Tongue (tissue), 2 donors: ENCODE results near the gene EFR3B. TPM values are rescaled to one million over a fixed set of nuclear protein-coding genes. Genes with fewer than 3 reads are reported as not detected.
"Not testable (repeated sequence)": the region's sequence is repeated elsewhere in the genome, so short reads cannot be mapped to it uniquely, and the experiment has no call there.

Experiments
- DNase-seq: peaks from one replicate; pipeline ENCODE4 v3.0.0-alpha.2; 2015
- total RNA-seq: library from RNA; depleted of rRNA; stranded (reverse); fragments of >200 nt; gene quantifications from one replicate; pipeline ENCODE4 v1.2.3, GENCODE V29; 2014

The EFR3B gene
- total RNA-seq, 1 donor from 2014 or later, result 6.1 TPM

- DNase-seq, result no peak
Observed at GRCh38 chr2:25105336-25106085, 63.6 kb downstream of the EFR3B start.

GRCh38 chr2:25109822-25110221, 67.9 kb downstream of the EFR3B start:
- no peak for DNase-seq

- DNase-seq, result no peak
Observed at GRCh38 chr2:25112113-25112512, 70.2 kb downstream of the EFR3B start.

GRCh38 chr2:25115249-25115883, 73.5 kb downstream of the EFR3B start:
- no peak for DNase-seq

GRCh38 chr2:25115902-25116301, 74.0 kb downstream of the EFR3B start:
- DNase-seq, result no peak

- no peak for DNase-seq
Observed at GRCh38 chr2:25116956-25117355, 75.1 kb downstream of the EFR3B start.

GRCh38 chr2:25119263-25119662, 77.4 kb downstream of the EFR3B start:
- DNase-seq, result no peak

GRCh38 chr2:25122367-25122766, 80.5 kb downstream of the EFR3B start:
- DNase-seq, result no peak

GRCh38 chr2:25123682-25124081, 81.8 kb downstream of the EFR3B start:
- DNase-seq, result no peak

GRCh38 chr2:25125189-25125588, 83.3 kb downstream of the EFR3B start:
- no peak for DNase-seq

- DNase-seq, result no peak
Observed at GRCh38 chr2:25125976-25126375, 84.1 kb downstream of the EFR3B start.

GRCh38 chr2:25127071-25127470, 85.2 kb downstream of the EFR3B start:
- not testable (repeated sequence) for DNase-seq

GRCh38 chr2:25127646-25128045, 85.8 kb downstream of the EFR3B start:
- no peak for DNase-seq

- DNase-seq, result no peak
Observed at GRCh38 chr2:25129901-25130520, 88.1 kb downstream of the EFR3B start.

- no peak for DNase-seq
Observed at GRCh38 chr2:25131253-25131566, 89.3 kb downstream of the EFR3B start.

- peak; percentile 26 for DNase-seq
Observed at GRCh38 chr2:25131567-25132298, 89.9 kb downstream of the EFR3B start.

- DNase-seq, result no peak
Observed at GRCh38 chr2:25132299-25132635, 90.4 kb downstream of the EFR3B start.

GRCh38 chr2:25132693-25133092, 90.8 kb downstream of the EFR3B start:
- DNase-seq, result no peak

GRCh38 chr2:25140535-25140934, 98.7 kb downstream of the EFR3B start:
- DNase-seq, result not testable (repeated sequence)

GRCh38 chr2:25141120-25141519, 99.2 kb downstream of the EFR3B start:
- DNase-seq, result no peak

GRCh38 chr2:25145803-25146202, 103.9 kb downstream of the EFR3B start:
- no peak for DNase-seq

- DNase-seq, result no peak
Observed at GRCh38 chr2:25146896-25147295, 105.0 kb downstream of the EFR3B start.

- DNase-seq, result no peak
Observed at GRCh38 chr2:25149646-25150045, 107.8 kb downstream of the EFR3B start.
